GM12874 (cell line): ENCODE results near the gene SMAD5.

Experiments
- TF ChIP-seq, protein P1 (sequence below): IDR thresholded peaks from 2 replicates; pipeline ENCODE4 v1.5.1; 2011; ENCODE audit warnings: low read depth, mild to moderate bottlenecking, control low read depth, low read length, moderate library complexity; ENCODE audit not compliant: insufficient read depth

Gene SMAD5

DNA sequence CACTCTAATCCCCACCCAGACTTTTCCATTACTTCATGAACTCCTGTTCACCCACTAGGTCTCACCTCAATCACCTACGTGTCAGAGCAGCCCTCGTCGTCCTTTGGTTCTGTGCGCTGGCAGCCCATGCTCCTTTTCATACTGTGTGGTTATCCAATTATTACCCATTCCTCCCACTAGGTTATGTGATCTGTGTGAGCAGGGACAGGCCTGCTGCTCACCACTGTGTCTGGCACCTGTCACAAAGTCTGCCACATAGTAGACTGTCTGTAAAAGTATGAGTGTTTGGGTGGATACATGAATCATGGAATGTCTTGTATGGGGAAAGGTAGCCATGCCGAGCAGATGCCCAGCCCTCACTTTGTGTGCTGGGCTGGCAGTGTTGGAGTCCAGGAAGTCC, 12.1 kb upstream of the SMAD5 start:
- TF ChIP-seq, protein P1, sequence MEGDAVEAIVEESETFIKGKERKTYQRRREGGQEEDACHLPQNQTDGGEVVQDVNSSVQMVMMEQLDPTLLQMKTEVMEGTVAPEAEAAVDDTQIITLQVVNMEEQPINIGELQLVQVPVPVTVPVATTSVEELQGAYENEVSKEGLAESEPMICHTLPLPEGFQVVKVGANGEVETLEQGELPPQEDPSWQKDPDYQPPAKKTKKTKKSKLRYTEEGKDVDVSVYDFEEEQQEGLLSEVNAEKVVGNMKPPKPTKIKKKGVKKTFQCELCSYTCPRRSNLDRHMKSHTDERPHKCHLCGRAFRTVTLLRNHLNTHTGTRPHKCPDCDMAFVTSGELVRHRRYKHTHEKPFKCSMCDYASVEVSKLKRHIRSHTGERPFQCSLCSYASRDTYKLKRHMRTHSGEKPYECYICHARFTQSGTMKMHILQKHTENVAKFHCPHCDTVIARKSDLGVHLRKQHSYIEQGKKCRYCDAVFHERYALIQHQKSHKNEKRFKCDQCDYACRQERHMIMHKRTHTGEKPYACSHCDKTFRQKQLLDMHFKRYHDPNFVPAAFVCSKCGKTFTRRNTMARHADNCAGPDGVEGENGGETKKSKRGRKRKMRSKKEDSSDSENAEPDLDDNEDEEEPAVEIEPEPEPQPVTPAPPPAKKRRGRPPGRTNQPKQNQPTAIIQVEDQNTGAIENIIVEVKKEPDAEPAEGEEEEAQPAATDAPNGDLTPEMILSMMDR = no peak

DNA sequence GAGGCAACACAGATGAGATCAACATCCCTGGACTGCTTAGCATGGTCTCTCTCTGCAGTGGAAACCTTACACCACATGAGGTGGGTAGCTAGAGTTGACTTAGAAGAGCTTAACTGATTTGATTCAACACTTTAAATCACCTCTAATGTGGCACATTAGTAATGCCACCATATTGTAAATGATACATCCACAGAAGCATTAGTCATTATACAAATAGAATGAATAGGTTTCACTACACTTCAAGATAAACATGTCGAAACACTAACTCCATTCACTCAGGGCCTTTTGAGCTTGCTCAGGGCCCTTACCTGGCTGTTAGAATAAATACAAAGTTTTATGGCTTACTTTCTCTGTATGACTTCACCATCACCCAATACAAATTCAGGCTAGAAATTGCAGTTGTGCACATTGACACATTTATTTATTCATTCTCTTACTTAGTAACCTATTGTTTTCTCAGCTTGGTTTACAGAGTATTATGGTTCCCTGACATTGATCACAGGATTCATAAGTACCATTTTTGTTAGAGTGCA, 9.3 kb upstream of the SMAD5 start:
- TF ChIP-seq, protein P1 = no peak

DNA sequence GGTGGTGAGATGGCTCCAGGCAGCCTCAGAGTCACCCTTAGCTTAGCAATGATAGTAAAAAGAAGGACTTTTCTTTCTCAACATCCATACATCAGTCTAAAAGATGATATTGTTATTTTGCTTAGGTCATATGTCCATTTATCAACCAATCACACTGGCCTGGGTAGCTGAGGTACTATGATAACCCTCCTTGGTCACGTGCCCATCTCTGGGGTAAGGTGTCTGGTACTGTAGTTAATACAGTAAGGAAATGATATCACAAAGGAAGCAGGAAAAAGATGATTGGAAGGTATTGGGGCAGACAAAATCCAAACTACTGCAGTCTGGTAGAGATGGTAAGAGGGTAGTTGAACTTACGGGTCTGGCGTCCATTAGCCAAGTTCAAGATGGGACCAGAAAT, 5.1 kb upstream of the SMAD5 start:
- TF ChIP-seq, protein P1 = no peak

DNA sequence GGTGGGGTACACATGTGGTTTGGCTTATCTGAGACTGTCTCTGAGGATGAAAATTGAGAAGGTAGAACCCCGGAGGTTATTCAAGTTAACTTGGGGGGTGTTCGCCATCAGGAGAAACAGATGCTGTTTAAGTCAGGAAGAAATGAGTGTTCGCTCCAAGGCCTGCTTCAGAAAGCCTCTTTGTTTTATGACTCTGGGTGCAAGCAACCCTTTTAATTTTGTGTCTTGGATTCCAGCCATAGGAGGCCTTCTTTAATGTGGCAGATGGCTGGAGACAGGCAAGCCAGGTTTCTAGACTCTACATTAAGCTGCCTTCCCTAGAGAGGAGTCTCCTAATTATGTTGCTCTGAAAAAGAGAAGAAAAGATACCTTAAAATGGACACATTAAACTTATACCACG, 4.2 kb upstream of the SMAD5 start:
- TF ChIP-seq, protein P1 = no peak

DNA sequence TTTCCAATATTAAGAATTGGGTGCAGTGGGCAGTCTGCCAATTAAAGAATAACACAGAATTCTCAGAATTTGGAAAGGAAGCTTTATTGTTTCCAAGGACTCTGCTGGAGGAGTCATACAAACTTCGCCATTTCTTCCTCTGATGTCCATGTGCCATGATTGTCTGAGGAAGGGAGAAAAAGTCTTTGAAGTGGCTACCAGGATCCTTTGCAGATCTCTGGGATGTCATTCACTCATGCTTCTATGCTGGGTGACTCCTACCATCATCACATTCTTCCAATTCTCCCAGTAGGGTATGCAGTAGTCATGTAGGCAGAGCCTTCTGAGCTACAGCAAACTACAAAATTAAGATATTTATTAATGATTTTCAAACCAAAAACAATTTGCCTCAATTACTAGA, 3.2 kb upstream of the SMAD5 start:
- TF ChIP-seq, protein P1 = no peak

DNA sequence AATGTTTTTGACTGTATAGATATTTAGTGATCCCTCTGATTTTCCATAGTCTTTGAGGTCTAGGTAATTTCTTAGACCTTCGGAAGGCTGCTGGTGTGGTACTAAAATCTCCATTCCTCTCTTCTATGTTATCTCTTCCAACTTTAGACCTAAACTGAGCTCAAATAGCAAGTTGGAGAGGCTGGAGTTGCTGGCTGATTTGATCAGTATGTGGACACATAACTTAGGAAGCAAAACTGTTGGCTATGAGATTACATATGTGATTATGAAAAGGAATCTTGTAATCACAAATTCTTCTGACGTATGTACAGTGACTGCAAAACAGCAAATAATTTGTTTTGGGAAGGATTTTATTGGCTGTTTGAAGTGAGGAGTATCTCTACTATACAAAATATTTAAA, 2.1 kb upstream of the SMAD5 start:
- TF ChIP-seq, protein P1 = no peak

DNA sequence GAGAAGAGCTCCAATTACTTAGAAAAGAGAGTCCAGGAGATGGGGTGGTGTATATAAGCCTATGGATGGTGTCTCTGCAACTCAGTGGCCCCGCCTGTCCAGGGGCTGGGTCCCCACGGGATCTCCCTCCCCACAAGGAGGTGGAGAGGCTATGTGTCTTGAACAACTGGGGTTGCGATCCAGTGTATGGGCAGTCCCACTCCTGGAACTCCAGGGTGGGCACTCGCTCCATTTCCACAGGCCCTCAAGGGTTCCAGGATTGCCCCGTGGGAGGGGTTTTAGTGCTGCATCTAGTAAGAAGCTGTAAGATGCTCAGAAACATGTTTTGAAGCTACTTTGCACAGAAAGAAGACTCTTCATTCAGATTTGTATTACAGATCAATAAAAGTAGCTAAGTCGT, 558 bp upstream of the SMAD5 start:
- TF ChIP-seq, protein P1 = no peak

DNA sequence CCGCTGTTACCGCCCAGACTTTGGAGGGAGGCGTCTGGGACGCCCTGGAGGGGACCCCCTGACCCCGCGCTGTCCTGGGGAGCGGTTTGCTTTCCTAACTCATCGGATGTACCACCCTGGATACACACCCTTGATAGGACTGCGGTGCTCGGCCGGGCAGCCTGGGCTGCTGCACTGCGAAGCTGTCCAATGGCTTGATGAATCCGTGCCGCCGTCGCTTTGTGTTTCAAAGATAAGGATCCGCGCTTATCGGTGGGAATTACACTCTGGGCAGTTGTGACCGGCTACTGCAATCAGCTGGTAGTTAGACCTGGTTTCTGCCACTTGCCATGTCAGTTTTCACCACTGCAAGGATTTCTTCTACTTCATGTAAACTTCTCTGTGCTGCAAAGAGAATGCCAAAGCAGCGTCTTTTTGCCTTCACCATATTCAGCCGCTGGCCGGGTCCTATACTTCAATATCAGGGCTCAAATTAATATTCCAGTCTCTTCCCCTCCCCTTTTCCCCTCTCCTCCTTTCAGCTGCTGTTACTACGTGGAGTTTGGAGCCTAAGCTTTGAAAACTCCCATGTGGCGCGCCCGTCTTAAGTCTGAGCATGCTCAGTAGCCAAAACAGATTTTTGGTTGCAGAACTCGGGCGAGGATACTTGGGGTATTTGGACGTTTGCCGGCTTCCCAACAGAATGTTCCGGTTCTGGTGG, 727 bp downstream of the SMAD5 start:
- TF ChIP-seq, protein P1 = no peak
